ENCODE results near the gene HOXB7. TPM values are rescaled to one million over a fixed set of nuclear protein-coding genes. Genes with fewer than 3 reads are reported as not detected.

Gene HOXB7
- total and polyA plus RNA-seq, 2 of the 13 experiments (the other 11 are each of a cell fraction or from before 2014, with no cell fraction given) = 0.04 TPM; not detected in 1

- H3K27me3 ChIP-seq (ENCODE audit: control insufficient read depth in 1 of 2, insufficient read depth in 2 of 2, low read length in 2 of 2) = peaks cover 33 to 97% of the 10 kb centered on the region in 2 experiments
- no peaks in the 10 kb centered on the region for H3K9me3 ChIP-seq (ENCODE audit: low read length)
- in situ Hi-C loops (cut with HindIII; ENCODE audit: extremely low pct_ligation_motif_present, low pct_unique_long_range_greater_than_20kb) (no loop called here), intact Hi-C loops (cut with micrococcal nuclease; ENCODE audit: unreplicated experiment) (no loop called here)
- no peak overlapping the region for H3K27ac ChIP-seq (ENCODE audit: extremely low read length, insufficient read depth, low read length)
- H3K4me1 ChIP-seq (ENCODE audit: insufficient read depth, low read length) = 0 out of 2 replicates have a peak, but pooled peaks cover 2% of the 10 kb centered on the region
- no peaks in the 10 kb centered on the region for H3K79me2 ChIP-seq (ENCODE audit: insufficient read depth, low read length)
- no TSS peak for BruUV-seq (replicated peaks)
- ATAC-seq = no peak
- no peak overlapping the region for H3K4me2 ChIP-seq (ENCODE audit: low read depth, low read length)
- CTCF ChIA-PET (ENCODE audit: low intra/inter-chr PET ratio, low total read pairs) = no interaction called here
- no peaks in the 10 kb centered on the region for H3K36me3 ChIP-seq (replicated peaks in 1 of 2; ENCODE audit: control insufficient read depth in 1 of 2, insufficient read depth in 2 of 2, low read length in 2 of 2)
- H2AFZ ChIP-seq (ENCODE audit: low read length) = no peak overlapping the region
- no peak overlapping the region for H3K9ac ChIP-seq (ENCODE audit: insufficient read depth, low read depth, low read length)
- no peak overlapping the region for H3K4me3 ChIP-seq (replicated peaks in 1 of 3; ENCODE audit: insufficient read depth in 1 of 3, low read depth in 2 of 3, low read length in 3 of 3)
- TF ChIP-seq SOX6 (IDR thresholded peaks at IDR 0.05) = no peak
- no peak for TF ChIP-seq SOX6 (CRISPR knock-in tag; IDR thresholded peaks at IDR 0.05)
- TF ChIP-seq FOXC1 (CRISPR knock-in tag; IDR thresholded peaks at IDR 0.05; ENCODE audit: borderline replicate concordance) = no peak
- no peak for TF ChIP-seq GABPA (IDR thresholded peaks at IDR 0.05; ENCODE audit: low read depth, low read length)
- no peak for TF ChIP-seq GABPA (CRISPR knock-in tag; IDR thresholded peaks at IDR 0.05; ENCODE audit: low read depth)
- TF ChIP-seq TIGD3 (CRISPR knock-in tag; IDR thresholded peaks at IDR 0.05; ENCODE audit: borderline replicate concordance) = no peak
- no peak for TF ChIP-seq GTF3A (CRISPR knock-in tag; conservative IDR thresholded peaks at IDR 0.05)
- no peak for TF ChIP-seq RNF219 (CRISPR knock-in tag; IDR thresholded peaks at IDR 0.05)
- FAIRE-seq = no peak
- DNase-seq (ENCODE audit: low spot score) = no peak
- POLR2A ChIA-PET = no interaction called here
- no peaks in the 10 kb centered on the region for H4K20me1 ChIP-seq (ENCODE audit: insufficient read depth, low read length)
- 14% methylated on average over 15 of the region's 15 CpGs for WGBS (ENCODE audit: low lambda C conversion rate)
Observed at GRCh38 chr17:48630925-48631692, 20.3 kb upstream of the HOXB7 start.

Measured in HepG2 (cell line).